HCT116 (cell line): ENCODE data around the gene BICRAL.

ENCODE experiments used
- EGR1 ChIP-seq: IDR thresholded peaks from 2 replicates; pipeline ENCODE4 v1.6.1; 2012; ENCODE audit warnings: low read depth
- YY1 ChIP-seq: IDR thresholded peaks from 2 replicates; pipeline ENCODE4 v1.6.1; 2011; ENCODE audit warnings: low read length, low read depth, moderate library complexity, mild to moderate bottlenecking; ENCODE audit not compliant: insufficient replicate concordance; ENCODE audit errors: extremely low read depth
- TF ChIP-seq, protein P1 (sequence below), 3 experiments: fragments of 200-600 bp in 1 of 3; sonication (generic) in 1 of 3; IDR thresholded peaks in 2 of 3; conservative IDR thresholded peaks in 1 of 3; 2 replicates each; pipeline ENCODE4 v1.5.1; 2012 to 2017; ENCODE audit warnings: low read depth in 2 of 3, low read length in 2 of 3, antibody characterized with exemption in 1 of 3, borderline replicate concordance in 1 of 3, control low read depth in 1 of 3, mild to moderate bottlenecking in 1 of 3, mixed read lengths in 1 of 3, mixed run types in 1 of 3, moderate library complexity in 1 of 3; ENCODE audit not compliant: insufficient read depth in 1 of 3
- TF ChIP-seq, protein P2 (sequence below): IDR thresholded peaks from 2 replicates; pipeline ENCODE4 v1.6.1; 2012; ENCODE audit warnings: low read depth

DNA sequence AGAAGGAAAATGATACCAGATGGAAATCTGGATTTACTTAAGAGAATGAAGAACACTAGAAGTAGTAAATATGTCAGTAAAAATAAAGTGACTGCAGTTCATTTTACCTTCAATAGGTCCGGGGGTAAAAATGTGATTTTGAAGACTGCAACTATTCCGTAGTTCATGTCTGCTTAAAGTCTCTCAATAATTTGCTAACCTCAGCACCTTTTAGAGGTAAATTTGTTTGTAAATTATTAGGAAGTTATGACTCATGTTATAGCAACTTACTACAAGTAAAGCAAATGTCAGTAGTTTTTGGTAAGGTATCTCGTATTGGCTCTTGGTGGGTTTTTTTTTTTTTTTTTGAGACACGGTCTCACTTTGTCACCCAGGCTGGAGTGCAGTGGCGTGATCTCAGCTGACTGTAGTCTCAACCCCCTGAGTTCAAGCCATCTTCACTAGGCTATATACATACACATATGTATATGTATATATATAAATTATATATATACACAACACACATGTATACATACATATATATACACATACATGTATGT is 32.1 kb downstream of the BICRAL start:
- no peak for TF ChIP-seq EGR1
- no peak for TF ChIP-seq YY1
- TF ChIP-seq, protein P1, sequence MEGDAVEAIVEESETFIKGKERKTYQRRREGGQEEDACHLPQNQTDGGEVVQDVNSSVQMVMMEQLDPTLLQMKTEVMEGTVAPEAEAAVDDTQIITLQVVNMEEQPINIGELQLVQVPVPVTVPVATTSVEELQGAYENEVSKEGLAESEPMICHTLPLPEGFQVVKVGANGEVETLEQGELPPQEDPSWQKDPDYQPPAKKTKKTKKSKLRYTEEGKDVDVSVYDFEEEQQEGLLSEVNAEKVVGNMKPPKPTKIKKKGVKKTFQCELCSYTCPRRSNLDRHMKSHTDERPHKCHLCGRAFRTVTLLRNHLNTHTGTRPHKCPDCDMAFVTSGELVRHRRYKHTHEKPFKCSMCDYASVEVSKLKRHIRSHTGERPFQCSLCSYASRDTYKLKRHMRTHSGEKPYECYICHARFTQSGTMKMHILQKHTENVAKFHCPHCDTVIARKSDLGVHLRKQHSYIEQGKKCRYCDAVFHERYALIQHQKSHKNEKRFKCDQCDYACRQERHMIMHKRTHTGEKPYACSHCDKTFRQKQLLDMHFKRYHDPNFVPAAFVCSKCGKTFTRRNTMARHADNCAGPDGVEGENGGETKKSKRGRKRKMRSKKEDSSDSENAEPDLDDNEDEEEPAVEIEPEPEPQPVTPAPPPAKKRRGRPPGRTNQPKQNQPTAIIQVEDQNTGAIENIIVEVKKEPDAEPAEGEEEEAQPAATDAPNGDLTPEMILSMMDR (IDR thresholded peaks at IDR 0.05 in 2 of 3, conservative IDR thresholded peaks at IDR 0.05 in 1 of 3; ENCODE audit: borderline replicate concordance in 1 of 3, insufficient read depth in 1 of 3, low read depth in 2 of 3, low read length in 2 of 3) = no peak
- TF ChIP-seq, protein P2, sequence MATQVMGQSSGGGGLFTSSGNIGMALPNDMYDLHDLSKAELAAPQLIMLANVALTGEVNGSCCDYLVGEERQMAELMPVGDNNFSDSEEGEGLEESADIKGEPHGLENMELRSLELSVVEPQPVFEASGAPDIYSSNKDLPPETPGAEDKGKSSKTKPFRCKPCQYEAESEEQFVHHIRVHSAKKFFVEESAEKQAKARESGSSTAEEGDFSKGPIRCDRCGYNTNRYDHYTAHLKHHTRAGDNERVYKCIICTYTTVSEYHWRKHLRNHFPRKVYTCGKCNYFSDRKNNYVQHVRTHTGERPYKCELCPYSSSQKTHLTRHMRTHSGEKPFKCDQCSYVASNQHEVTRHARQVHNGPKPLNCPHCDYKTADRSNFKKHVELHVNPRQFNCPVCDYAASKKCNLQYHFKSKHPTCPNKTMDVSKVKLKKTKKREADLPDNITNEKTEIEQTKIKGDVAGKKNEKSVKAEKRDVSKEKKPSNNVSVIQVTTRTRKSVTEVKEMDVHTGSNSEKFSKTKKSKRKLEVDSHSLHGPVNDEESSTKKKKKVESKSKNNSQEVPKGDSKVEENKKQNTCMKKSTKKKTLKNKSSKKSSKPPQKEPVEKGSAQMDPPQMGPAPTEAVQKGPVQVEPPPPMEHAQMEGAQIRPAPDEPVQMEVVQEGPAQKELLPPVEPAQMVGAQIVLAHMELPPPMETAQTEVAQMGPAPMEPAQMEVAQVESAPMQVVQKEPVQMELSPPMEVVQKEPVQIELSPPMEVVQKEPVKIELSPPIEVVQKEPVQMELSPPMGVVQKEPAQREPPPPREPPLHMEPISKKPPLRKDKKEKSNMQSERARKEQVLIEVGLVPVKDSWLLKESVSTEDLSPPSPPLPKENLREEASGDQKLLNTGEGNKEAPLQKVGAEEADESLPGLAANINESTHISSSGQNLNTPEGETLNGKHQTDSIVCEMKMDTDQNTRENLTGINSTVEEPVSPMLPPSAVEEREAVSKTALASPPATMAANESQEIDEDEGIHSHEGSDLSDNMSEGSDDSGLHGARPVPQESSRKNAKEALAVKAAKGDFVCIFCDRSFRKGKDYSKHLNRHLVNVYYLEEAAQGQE = no peak
